Mesothelial cell of epicardium (in vitro differentiated cells): ENCODE results near the gene OPRL1. TPM values are rescaled to one million over a fixed set of nuclear protein-coding genes. Genes with fewer than 3 reads are reported as not detected.
A peak's percentile ranks its signal among the peaks of the same experiment; 100 is the strongest.
"Not testable (repeated sequence)": the region's sequence is repeated elsewhere in the genome, so short reads cannot be mapped to it uniquely, and the experiment has no call there.

ENCODE experiments used
- DNase-seq, 2 experiments: peaks; one replicate each; pipeline ENCODE4 v3.0.0; 2021; ENCODE audit warnings: low spot score in 2 of 2; ENCODE audit not compliant: unreplicated experiment in 2 of 2
- H3K27ac Mint-ChIP-seq: 2 replicates; pipeline ENCODE4 v1.8.0; 2021; ENCODE audit warnings: mixed read lengths
- H3K27me3 Mint-ChIP-seq: 2 replicates; pipeline ENCODE4 v1.8.0; 2021; ENCODE audit warnings: low read depth, mixed read lengths
- H3K36me3 Mint-ChIP-seq: 2 replicates; pipeline ENCODE4 v1.8.0; 2021; ENCODE audit warnings: mixed read lengths
- H3K4me1 Mint-ChIP-seq: 2 replicates; pipeline ENCODE4 v1.8.0; 2021; ENCODE audit warnings: mixed read lengths
- H3K4me3 Mint-ChIP-seq: 2 replicates; pipeline ENCODE4 v1.8.0; 2021; ENCODE audit warnings: mild to moderate bottlenecking, moderate library complexity, mixed read lengths
- H3K9me3 Mint-ChIP-seq: 2 replicates; pipeline ENCODE4 v1.8.0; 2021; ENCODE audit warnings: mixed read lengths
- total RNA-seq: library from RNA; stranded (reverse); gene quantifications from 3 replicates; pipeline ENCODE4 v1.2.1, GENCODE V29; 2021
- TF ChIP-seq, protein P1 (sequence below): fragments of 200-600 bp; sonication (generic); IDR thresholded peaks from one replicate; pipeline ENCODE4 v1.5.0; 2021; ENCODE audit warnings: antibody characterized with exemption; ENCODE audit not compliant: unreplicated experiment

Gene OPRL1
- total RNA-seq, 1 donor from 2014 or later: 2.5 TPM

DNA sequence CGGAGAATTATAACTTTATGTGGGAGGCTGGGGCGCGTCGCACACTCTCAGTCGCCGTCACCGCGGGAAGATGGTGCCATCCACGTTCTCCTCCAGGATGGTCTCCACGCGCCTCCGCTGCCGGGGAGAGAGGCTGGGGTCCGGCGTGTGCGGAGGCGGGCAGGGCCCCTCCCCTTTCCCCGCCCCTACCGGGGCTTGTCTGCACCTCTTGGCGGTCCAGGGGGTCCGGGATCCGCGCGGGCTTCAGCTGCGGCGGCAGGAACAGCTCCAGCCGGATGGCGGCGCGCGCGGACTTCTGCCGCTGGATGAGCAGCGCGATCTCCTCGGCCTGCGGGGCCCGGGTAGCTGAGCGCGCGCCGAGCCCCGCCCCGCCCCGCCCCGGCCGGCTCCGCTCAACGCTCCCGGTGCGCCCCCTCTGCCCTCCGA lies 3.5 kb downstream of the OPRL1 start:
- Mint-ChIP-seq H3K9me3 (no peaks in the 10 kb centered on the region), H3K4me1 (peaks cover 18% of the 10 kb centered on the region), H3K4me3 (peak overlapping the region; percentile 60), H3K36me3 (no peaks in the 10 kb centered on the region), H3K27me3 (peaks cover 71% of the 10 kb centered on the region), H3K27ac (no peak overlapping the region)
- TF ChIP-seq, protein P1, sequence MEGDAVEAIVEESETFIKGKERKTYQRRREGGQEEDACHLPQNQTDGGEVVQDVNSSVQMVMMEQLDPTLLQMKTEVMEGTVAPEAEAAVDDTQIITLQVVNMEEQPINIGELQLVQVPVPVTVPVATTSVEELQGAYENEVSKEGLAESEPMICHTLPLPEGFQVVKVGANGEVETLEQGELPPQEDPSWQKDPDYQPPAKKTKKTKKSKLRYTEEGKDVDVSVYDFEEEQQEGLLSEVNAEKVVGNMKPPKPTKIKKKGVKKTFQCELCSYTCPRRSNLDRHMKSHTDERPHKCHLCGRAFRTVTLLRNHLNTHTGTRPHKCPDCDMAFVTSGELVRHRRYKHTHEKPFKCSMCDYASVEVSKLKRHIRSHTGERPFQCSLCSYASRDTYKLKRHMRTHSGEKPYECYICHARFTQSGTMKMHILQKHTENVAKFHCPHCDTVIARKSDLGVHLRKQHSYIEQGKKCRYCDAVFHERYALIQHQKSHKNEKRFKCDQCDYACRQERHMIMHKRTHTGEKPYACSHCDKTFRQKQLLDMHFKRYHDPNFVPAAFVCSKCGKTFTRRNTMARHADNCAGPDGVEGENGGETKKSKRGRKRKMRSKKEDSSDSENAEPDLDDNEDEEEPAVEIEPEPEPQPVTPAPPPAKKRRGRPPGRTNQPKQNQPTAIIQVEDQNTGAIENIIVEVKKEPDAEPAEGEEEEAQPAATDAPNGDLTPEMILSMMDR: peak; percentile 25
- peak; percentile 68 to 83 for DNase-seq

DNA sequence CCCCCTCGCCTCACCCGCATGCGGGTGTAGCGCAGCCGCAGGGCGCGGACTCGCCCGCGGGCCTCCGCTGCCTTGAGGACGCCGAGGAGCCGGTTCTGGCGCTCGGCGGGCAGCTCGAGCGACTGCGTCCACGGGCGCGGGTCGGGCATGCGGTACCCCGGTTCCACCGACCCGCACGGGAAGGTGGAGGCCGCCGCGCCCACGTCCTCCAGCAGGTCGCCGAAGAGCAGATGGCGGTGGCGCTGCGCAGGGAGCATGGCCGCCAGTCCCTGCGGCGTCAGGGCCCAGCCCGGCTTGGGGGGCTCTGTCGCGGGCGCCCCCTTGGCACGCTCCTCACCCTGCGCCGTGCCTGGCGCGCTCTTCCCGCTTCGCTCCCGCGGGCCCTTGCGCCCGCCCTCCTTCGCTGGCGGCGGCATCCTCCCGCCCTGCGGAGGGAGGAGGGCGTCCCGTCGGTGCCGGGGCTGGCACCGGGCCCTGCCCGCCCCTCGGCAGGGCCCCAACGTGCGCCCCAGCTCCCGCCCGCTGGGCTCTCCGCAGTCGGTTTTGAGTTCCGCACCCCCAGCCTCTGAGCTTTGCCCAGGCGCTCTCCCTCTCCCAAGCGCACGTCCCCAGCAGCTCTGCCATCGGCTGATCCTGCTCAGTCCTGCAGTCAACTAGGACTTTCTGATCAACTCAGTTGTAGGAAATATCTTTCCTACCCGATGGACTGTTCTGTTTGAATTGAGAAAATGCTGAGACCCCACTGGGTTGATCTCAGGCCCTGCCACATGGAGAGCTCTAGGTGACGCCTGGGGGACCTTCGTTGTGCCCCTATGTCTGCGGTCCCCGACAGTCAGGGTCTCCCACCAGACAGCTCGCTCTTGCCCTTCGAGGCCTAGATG lies 4.2 kb downstream of the OPRL1 start, which contains the start of gene LKAAEAR1:
Gene LKAAEAR1 (minus strand): TSS at position 595 of the 881 bp plus-strand sequence. CDS start 179 bp downstream, at position 416.
- no peak for DNase-seq
- TF ChIP-seq, protein P1: no peak
- H3K4me1 Mint-ChIP-seq: peaks cover 13% of the 10 kb centered on the region
- no peaks in the 10 kb centered on the region for H3K36me3 Mint-ChIP-seq
- H3K27me3 Mint-ChIP-seq: peaks cover 77% of the 10 kb centered on the region
- no peak within 1 kb of the TSS for H3K27ac Mint-ChIP-seq
- H3K9me3 Mint-ChIP-seq: no peaks in the 10 kb centered on the region
- H3K4me3 Mint-ChIP-seq: peak within 1 kb of the TSS; percentile 75

DNA sequence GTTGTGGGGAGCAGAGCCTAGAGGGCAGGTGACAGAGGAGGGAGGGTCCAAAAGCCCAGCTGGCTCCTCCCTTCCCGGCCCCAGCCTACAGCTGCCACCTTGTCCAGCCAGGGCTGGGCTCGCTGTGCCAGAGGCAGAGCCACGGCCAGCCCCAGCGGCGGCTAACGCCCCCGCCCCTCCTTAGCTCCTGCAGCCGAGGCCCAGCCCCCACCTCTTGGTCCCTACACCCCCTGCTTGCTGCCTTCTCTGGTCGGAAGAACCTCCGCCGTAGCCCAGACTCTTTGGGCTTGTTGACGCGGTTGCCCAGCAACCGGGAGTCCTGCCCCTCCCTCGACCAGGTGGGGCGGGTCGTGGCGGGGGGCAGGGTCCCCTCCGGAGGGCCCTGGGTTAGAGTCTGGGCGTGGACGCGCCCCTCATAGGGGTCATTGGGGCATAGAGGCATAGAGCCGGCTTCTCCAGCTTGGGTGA lies 4.8 kb downstream of the OPRL1 start:
- Mint-ChIP-seq H3K27ac (no peak overlapping the region), H3K9me3 (no peaks in the 10 kb centered on the region), H3K36me3 (no peaks in the 10 kb centered on the region), H3K27me3 (peaks cover 84% of the 10 kb centered on the region), H3K4me3 (peak overlapping the region; percentile 75), H3K4me1 (peaks cover 12% of the 10 kb centered on the region)
- TF ChIP-seq, protein P1: no peak
- DNase-seq: no peak

DNA sequence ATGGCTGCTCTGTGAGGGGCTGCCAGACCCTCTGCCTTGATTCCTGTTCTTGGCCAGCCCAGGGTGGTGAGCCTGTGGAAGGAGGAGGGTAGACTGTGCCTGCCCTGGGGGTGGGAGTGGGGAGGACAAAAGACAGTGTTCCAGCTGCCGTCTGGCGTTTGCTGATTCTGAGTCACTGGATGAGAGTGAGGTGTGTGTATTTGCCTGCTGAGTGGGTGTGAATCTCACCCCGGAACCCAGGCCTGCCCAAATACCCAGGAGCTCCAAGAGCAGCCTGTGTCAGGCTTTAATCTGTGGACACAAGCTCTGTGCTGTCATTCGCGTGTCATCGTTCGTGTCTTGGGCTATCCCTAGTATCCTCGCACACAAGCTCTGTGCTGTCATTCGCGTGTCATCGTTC lies 6.9 kb downstream of the OPRL1 start:
- no peak for DNase-seq
- no peaks in the 10 kb centered on the region for H3K9me3 Mint-ChIP-seq
- no peak overlapping the region for H3K4me3 Mint-ChIP-seq
- TF ChIP-seq, protein P1: no peak
- H3K27me3 Mint-ChIP-seq: peaks cover 77% of the 10 kb centered on the region
- H3K27ac Mint-ChIP-seq: no peak overlapping the region
- peaks cover 8% of the 10 kb centered on the region for H3K4me1 Mint-ChIP-seq
- H3K36me3 Mint-ChIP-seq: no peaks in the 10 kb centered on the region

GRCh38 chr20:64087226-64087825 lies 7.4 kb downstream of the OPRL1 start:
- not testable (repeated sequence) for H3K27ac Mint-ChIP-seq, DNase-seq, H3K4me3 Mint-ChIP-seq, H3K4me1 Mint-ChIP-seq, H3K36me3 Mint-ChIP-seq, H3K9me3 Mint-ChIP-seq
- peaks cover 74% of the 10 kb centered on the region for H3K27me3 Mint-ChIP-seq

DNA sequence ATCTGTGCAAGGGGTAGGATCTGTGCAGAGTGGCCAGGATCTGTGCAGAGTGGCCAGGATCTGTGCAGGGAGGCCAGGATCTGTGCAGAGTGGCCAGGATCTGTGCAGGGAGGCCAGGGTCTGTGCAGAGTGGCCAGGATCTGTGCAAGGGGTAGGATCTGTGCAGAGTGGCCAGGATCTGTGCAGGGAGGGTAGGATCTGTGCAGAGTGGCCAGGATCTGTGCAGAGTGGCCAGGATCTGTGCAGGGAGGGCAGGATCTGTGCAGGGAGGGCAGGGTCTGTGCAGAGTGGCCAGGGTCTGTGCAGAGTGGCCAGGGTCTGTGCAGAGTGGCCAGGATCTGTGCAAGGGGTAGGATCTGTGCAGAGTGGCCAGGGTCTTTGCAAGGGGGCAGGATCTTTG lies 8.7 kb downstream of the OPRL1 start:
- H3K27me3 Mint-ChIP-seq: peaks cover 70% of the 10 kb centered on the region
- H3K4me1 Mint-ChIP-seq, H3K27ac Mint-ChIP-seq, H3K9me3 Mint-ChIP-seq, H3K4me3 Mint-ChIP-seq, DNase-seq, H3K36me3 Mint-ChIP-seq: not testable (repeated sequence)
